Cerebellar nuclear complex (tissue), 1 donor: ENCODE data around the gene SLC12A3.

Source experiments
- DNase-seq, 2 experiments: peaks; one replicate each; lab custom pipeline; 2025; lab: John Stamatoyannopoulos, UW

SLC12A3 gene

GRCh38 chr16:56847173-56847910, 17.7 kb upstream of the SLC12A3 start:
- no peak for DNase-seq

DNA sequence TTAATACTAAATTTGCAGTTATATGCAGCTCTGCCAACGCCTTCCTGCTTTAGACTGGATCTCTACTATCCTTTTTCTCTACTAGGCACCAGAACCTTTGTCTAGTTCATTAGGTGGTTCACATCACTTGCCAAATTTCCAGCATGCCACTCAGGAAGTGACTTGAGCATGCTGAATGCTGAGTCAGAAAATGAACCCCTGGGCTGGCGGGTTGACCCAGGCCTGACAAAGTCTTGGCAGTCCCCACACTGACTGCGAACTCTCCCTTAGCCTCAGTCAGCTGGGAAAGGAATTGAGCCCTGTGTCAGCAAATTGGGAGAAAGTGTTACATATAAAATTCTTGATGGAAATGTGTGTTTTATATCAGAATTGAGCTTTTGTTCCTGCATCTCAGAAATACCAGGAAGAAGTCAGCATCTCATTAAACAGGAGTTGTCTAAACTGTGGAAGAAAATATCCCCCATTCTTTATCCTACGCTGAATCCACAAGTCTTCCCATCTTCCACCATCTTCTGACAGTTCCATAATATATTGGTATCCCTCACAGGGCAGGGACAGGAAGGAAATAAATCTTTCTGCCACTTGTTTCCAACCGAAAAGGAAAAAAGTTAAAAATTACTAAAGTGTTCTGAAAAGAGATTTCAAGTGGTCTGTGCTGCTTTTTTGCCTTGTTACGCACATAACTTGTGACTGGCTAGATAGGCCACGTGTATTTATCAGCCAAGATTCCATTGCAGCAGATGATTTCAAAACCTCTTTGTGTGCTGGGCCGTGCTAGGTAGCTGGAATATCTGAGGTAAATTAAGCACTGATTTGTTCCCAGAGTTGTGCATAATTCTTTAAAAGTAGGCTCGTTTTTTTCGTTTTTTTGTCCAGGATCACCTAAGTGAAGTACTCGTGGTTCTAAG, 16.7 kb upstream of the SLC12A3 start:
- no peak for DNase-seq

- no peak for DNase-seq
Observed at GRCh38 chr16:56848955-56849689, 15.9 kb upstream of the SLC12A3 start.

DNA sequence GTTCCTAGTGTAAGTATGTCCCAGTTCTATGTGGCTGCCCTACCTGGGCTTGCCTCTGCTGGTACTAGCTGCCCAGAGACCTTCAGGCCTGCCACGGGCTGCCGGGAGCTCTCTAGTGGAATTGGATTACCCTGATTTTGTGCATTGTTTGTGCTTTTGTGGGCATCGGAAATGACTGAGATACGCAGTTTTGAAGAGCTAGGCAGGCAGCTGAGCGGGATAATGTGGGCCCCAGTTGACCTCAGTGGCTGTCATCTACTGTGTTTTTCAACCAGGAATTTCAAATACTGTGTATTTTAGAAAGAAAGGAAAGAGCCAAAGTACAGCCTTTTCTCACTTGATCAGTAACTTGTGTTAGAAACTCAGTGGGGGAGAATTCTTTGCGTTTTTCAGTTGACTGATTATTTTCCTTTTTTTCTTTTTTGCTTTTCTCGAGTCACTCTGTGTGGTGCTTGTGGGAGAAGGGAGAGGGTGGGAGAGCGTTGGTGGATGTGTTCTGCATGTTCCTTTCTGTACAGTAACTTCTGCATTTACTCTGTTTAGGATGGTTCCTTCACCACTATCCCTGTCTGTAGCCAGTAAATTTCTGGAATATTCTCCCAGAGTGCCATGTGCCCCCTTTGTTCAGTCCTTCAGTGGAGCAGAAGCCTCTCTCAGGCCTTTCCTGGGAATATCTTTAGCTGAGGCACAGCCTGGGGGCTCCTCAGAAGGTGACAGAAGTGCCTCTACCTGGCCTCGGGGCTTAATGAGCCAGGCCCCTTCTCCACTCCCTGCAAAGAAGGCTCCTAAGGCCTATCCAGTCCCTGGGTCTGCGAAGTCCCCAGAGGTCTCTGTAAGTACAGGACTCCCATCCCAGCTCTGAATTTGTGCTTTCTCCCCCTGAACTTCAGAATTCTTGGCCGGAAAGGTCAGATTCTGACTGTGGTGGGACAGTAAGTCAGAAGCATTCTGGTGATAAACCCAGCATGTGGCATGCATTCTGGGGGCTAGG, 15.0 kb upstream of the SLC12A3 start:
- no peak for DNase-seq

- DNase-seq = no peak
Observed at GRCh38 chr16:56851671-56852400, 13.2 kb upstream of the SLC12A3 start.

GRCh38 chr16:56852401-56852730, 12.6 kb upstream of the SLC12A3 start:
- no peak for DNase-seq

- no peak for DNase-seq
Observed at GRCh38 chr16:56852968-56853367, 12.0 kb upstream of the SLC12A3 start.

GRCh38 chr16:56855201-56855600, 9.8 kb upstream of the SLC12A3 start:
- DNase-seq = no peak

- no peak for DNase-seq
Observed at GRCh38 chr16:56855946-56856345, 9.1 kb upstream of the SLC12A3 start.

GRCh38 chr16:56856876-56857447, 8.0 kb upstream of the SLC12A3 start:
- no peak for DNase-seq

DNA sequence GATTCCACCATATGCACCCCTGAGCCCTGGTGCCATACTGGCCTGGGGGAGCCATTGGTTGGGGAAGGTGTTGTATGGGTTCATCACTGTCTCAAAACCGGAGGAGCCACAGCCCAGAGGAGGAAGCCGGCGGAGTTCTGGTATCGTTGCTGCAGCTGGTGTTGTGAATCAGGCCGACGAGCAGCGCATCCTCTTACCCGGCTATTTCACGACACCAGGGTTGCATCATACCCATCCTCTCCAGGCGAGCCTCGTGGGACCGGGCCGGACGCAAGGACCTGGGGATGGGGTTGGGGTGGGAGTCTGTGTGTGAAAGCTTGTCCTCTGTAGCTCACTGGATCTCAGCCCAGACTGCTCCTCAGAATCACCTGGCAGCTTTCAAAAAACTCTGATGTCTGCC, 6.6 kb upstream of the SLC12A3 start:
- DNase-seq = no peak

- no peak for DNase-seq
Observed at GRCh38 chr16:56859636-56860035, 5.4 kb upstream of the SLC12A3 start.

DNA sequence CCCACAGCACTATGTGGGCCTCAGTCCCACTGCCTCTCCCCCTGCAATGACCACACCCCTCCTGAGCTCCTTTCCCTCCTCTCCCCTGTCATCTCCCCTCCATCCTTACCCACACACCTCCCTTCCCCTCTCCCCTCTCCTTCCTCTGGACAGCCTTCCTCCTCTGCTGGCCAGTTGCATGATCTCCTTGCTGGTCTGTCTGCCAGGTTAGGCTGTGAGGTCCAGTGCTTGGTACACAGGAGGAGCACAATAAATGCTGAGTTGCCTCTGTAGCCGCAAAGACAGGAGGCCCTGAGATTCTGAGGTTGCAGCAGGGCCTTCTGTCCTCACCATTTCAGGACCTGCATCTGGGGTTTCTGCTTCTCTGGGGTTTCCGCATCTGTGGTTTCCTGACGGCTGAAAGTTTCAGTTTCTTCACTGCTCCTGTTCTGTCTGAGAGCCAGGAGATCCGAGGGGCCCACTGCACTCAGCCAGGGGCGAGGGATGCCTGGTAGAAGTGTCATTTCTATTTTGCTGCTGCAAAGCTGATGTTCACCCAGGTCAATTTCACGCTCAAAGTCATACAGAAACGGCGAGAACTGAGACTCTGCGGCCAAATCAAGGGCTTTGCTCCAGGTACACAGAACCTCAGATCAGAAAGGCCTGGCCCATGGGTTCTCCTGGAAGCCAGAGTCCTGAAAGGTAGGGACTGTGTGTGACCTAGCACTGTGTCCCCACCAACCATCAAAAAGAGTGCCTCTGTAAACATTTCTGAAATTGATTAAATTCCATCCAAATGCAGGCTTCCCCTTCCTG, 4.6 kb upstream of the SLC12A3 start:
- no peak for DNase-seq

- no peak for DNase-seq
Observed at GRCh38 chr16:56861092-56861610, 3.9 kb upstream of the SLC12A3 start.

DNA sequence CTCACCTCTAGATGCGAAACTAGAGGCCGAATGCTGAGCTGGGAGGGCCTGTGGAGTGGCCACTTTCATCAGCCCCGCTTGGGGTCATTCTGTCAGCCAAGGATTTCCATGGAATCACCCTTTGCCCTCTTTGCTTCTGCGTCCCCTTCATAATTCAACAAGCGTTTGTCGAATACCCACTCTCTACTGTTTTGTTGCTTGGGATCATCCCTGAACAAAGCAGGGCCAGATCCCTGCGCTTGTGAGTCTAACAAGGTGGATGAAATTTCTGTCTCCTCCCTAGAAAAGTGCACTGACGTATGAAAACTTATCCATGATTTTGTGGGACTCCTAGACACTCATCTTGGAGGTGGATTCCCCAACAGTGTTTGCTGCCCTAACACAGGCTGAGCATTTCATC, 3.3 kb upstream of the SLC12A3 start:
- no peak for DNase-seq

- DNase-seq = no peak
Observed at GRCh38 chr16:56862776-56863175, 2.2 kb upstream of the SLC12A3 start.

DNA sequence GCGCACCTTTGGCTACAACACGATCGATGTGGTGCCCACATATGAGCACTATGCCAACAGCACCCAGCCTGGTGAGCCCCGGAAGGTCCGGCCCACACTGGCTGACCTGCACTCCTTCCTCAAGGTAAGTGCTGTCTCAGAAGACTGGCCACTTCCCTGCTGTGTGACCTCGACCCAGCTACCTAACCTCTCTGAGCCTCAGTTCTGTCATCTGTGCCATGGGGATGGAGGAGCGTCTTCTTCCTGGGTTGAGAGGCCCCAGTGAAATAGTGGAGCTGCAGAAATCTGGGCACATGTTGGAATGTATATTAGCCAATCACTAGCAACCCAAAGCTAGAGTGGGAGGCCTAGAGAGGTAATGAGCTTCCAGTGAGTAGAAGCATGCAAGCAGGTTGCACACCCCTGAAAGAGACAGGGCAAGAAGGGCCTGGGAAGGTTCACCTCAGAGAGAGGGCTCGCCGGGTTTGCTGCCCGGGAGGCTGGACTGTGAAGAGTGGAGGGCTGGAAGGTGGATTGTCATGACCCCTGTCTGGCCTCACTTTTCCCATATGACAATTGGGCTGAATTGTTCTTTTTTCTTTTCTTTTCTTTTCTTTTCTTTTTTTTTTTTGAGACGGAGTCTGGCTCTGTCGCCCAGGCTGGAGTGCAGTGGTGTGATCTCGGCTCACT, 521 bp downstream of the SLC12A3 start:
- no peak for DNase-seq

- no peak for DNase-seq
Observed at GRCh38 chr16:56866955-56867830, 2.2 kb downstream of the SLC12A3 start.
